Epithelial cell of proximal tubule (primary cell): ENCODE results near the gene APOL1. TPM values are rescaled to one million over a fixed set of nuclear protein-coding genes. Genes with fewer than 3 reads are reported as not detected.

Source experiments
- DNase-seq: peaks from one replicate; pipeline ENCODE4 v3.0.0-alpha.2; 2011; ENCODE audit warnings: low read depth
- H3K4me3 ChIP-seq: 2 replicates; pipeline ENCODE4 v1.5.1; 2011; ENCODE audit warnings: low read depth, mild to moderate bottlenecking, low read length
- CTCF ChIP-seq: conservative IDR thresholded peaks from 2 replicates; pipeline ENCODE4 v1.5.1; 2012; ENCODE audit warnings: low read depth, mild to moderate bottlenecking, low read length
- total RNA-seq: library from RNA; depleted of rRNA; stranded (reverse); fragments of >200 nt; gene quantifications from 2 replicates; pipeline ENCODE4 v1.2.3, GENCODE V29; 2015

APOL1 gene
- total RNA-seq, 1 donor from 2014 or later = 5.7 TPM

- no peak for TF ChIP-seq CTCF
- no peak overlapping the region for H3K4me3 ChIP-seq
- no peak for DNase-seq
Measured at GRCh38 chr22:36293606-36294292, 40.8 kb downstream of the APOL1 start.

GRCh38 chr22:36294293-36294620 lies 41.3 kb downstream of the APOL1 start:
- H3K4me3 ChIP-seq = no peak overlapping the region
- TF ChIP-seq CTCF = no peak
- no peak for DNase-seq

GRCh38 chr22:36294801-36295200 lies 41.9 kb downstream of the APOL1 start:
- TF ChIP-seq CTCF = no peak
- no peak for DNase-seq
- no peak overlapping the region for H3K4me3 ChIP-seq

- no peak for TF ChIP-seq CTCF
- DNase-seq = no peak
- H3K4me3 ChIP-seq = no peak overlapping the region
Measured at GRCh38 chr22:36295247-36295646, 42.3 kb downstream of the APOL1 start.

GRCh38 chr22:36296690-36297089 lies 43.8 kb downstream of the APOL1 start:
- no peak for DNase-seq
- H3K4me3 ChIP-seq = no peak overlapping the region
- no peak for TF ChIP-seq CTCF

- TF ChIP-seq CTCF = no peak
- no peak for DNase-seq
- no peak overlapping the region for H3K4me3 ChIP-seq
Measured at GRCh38 chr22:36297568-36297967, 44.6 kb downstream of the APOL1 start.

GRCh38 chr22:36298118-36298517 lies 45.2 kb downstream of the APOL1 start:
- TF ChIP-seq CTCF = no peak

More at GRCh38 chr22:36298118-36298517, 45.2 kb downstream of the APOL1 start:
- H3K4me3 ChIP-seq = no peak overlapping the region
- DNase-seq = no peak
